Heart left ventricle (tissue), 16 donors: Measurements from ENCODE around the gene PTPN5. TPM values are rescaled to one million over a fixed set of nuclear protein-coding genes. Genes with fewer than 3 reads are reported as not detected.

Source experiments
- ATAC-seq, 4 donors: fragments of 200-7000 bp; cut with Tn5 transposase; one replicate each; pipeline ENCODE4 v1.9.1; 2020 to 2022; ENCODE audit warnings: moderate library complexity in 4 of 4, mild to moderate bottlenecking in 3 of 4, moderate number of reproducible peaks in 1 of 4
- DNase-seq, 5 donors: peaks; one replicate each; pipeline ENCODE4 v3.0.0-alpha.2; 2020
- H3K27ac ChIP-seq, 12 donors: fragments of 200-600 bp; sonication (generic) in 4 of 12; one replicate each; pipeline versions ENCODE4 v1.5.0 to v1.8.0; 2016 to 2022; ENCODE audit warnings: mild to moderate bottlenecking in 2 of 12
- H3K27me3 ChIP-seq, 9 donors: fragments of 200-600 bp; sonication (generic) in 2 of 9; one replicate each; pipeline versions ENCODE4 v1.5.1 to v1.8.0; 2016 to 2022; ENCODE audit warnings: mild to moderate bottlenecking in 3 of 9
- H3K36me3 ChIP-seq, 9 donors: fragments of 200-600 bp; sonication (generic) in 2 of 9; one replicate each; pipeline versions ENCODE4 v1.5.0 to v1.8.0; 2018 to 2022; ENCODE audit warnings: mild to moderate bottlenecking in 2 of 9
- H3K4me1 ChIP-seq, 12 donors: fragments of 200-600 bp; sonication (generic) in 4 of 12; one replicate each; pipeline versions ENCODE4 v1.5.0 to v1.8.0; 2016 to 2022; ENCODE audit warnings: mild to moderate bottlenecking in 3 of 12
- H3K4me3 ChIP-seq, 12 donors: fragments of 200-600 bp; sonication (generic) in 4 of 12; one replicate each; pipeline versions ENCODE4 v1.5.0 to v1.8.0; 2017 to 2022; ENCODE audit warnings: mild to moderate bottlenecking in 9 of 12, moderate library complexity in 4 of 12
- H3K9me3 ChIP-seq, 12 donors: fragments of 200-600 bp; sonication (generic) in 4 of 12; one replicate each; pipeline versions ENCODE4 v1.5.0 to v1.8.0; 2016 to 2022; ENCODE audit warnings: mild to moderate bottlenecking in 1 of 12
- CTCF ChIP-seq, 12 donors: fragments of 200-600 bp; sonication (generic) in 4 of 12; IDR thresholded peaks; one replicate each; pipeline versions ENCODE4 v1.5.0 to v1.8.0; 2018 to 2022; ENCODE audit warnings: antibody characterized with exemption in 12 of 12, mild to moderate bottlenecking in 5 of 12
- POLR2A ChIP-seq, 2 donors: fragments of 450-650 bp; IDR thresholded peaks; one replicate each; pipeline ENCODE4 v1.6.1; 2017; ENCODE audit warnings: antibody characterized with exemption in 2 of 2, mild to moderate bottlenecking in 2 of 2, moderate library complexity in 2 of 2
- WGBS, 4 donors: extraction: QIAGEN DNeasy Blood & Tissue Kit in 2 of 4; methylation state at CpG; one replicate each; pipeline versions ENCODE4 v1.1.5 to v1.1.7; 2013 to 2018; 5-methylcytosine and 5-hydroxymethylcytosine counted together
- intact Hi-C, 10 donors: fragments of 100-400 bp; cut with DNase I; formaldehyde crosslinking; loops; one replicate each; pipeline versions ENCODE4 v1.11.1 to v1.14.2; 2022
- polyA plus RNA-seq, 2 donors: library from polyadenylated mRNA; stranded (reverse); fragments of 200-250 nt; gene quantifications; one replicate each; pipeline ENCODE4 v1.2.3, GENCODE V29; 2013
- total RNA-seq, 9 donors: library from RNA; depleted of rRNA in 2 of 9; stranded (reverse); fragments of >200 nt in 2 of 9; fragmentation: NEBNext Ultra II Directional in 3 of 9; extraction: Animal tissue kit (Norgen Biotek cat#: 25700) in 3 of 9; gene quantifications; one replicate each; pipeline versions ENCODE4 v1.1.0 to v1.2.4, GENCODE V29; 2016 to 2023
- donor health status: ischemic (EF 13 %, LVEDD 7.1; RV severe dilation, severe dysfunction).
- donor health status: healthy with polysubstance abuse.
- donor health status: DM: no; HTN: yes; CAD: no.
- donor health status: DM: no; HTN: no; CAD: no.
- donor health status: ischemic (EF 25% LVEDD 6.9; RV normal size, moderate dysfunction).
- donor health status: ischemic (EF 25% LVEDD 5.7; RV mildly dilated, moderate dysfunction).
- donor health status: healthy.
- donor health status: DM: yes; HTN: yes; CAD: no.
- donor health status: ischemic (EF 35%, LVEDD 5.7; RV mildly dilated, moderate dysfunction).
- donor health status: nonischemic (EF 11% LVEDD 7.7; RV severe dilation, severe dysfunction).
- donor health status: DM: yes; HTN: yes; CAD: no.
- donor health status: PGD.
- donor health status: ischemic (EF 29% LVEDD 5.4; RV normal size, mild dysfunction).
- donor health status: nonischemic (EF 23%, LVEDD 6.1; RV moderate dilation, normal function).

The PTPN5 gene
- total and polyA plus RNA-seq, 11 donors: 2.3 to 18.5 (median 5.4) TPM

DNA sequence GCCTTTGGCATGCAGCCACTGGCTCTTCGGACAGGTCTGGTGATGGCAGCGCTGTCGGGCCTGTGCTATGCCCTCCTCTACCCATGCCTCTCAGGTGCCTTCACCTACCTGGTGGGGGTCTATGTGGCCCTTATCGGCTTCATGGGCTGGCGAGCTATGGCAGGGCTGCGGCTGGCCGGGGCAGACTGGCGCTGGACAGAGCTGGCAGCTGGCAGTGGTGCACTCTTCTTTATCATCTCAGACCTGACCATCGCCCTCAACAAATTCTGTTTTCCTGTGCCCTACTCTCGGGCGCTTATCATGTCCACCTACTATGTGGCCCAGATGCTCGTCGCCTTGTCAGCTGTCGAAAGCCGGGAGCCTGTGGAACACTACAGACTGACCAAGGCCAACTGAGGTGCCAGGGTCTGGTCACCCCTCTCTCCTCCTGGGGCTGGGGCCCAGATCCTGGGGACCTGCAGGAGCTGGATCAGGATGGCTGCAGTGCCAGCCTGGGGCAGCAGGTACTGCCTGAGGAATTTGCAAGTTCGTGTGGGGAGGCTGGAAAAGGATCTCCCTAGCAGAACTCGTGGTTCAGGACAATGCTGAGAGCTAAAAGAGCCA, 89.9 kb downstream of the PTPN5 start:
- intact Hi-C loops: loop anchor here in 2 of 10 donors (5.0 kb wide), 2 partner anchors 64 to 69 kb away; partner anchors contain the start of gene SPTY2D1 (in 1 of the 2)
- ATAC-seq (no peak), DNase-seq (no peak)
- WGBS, 4 donors: 92 to 94% (median 93%) methylated on average over 17 of the region's 17 CpGs
- H3K27ac ChIP-seq: no peak overlapping the region
- H3K27me3 ChIP-seq: no peaks in the 10 kb centered on the region
- peaks cover 7 to 67% (median 39%) of the 10 kb centered on the region in 12 donors for H3K4me1 ChIP-seq
- H3K36me3 ChIP-seq: peaks cover 0 to 19% (median 4%) of the 10 kb centered on the region in 9 donors
- TF ChIP-seq CTCF (IDR thresholded peaks at IDR 0.05) (no peak), POLR2A (IDR thresholded peaks at IDR 0.05) (no peak)
- no peak overlapping the region for H3K4me3 ChIP-seq
- no peaks in the 10 kb centered on the region for H3K9me3 ChIP-seq

DNA sequence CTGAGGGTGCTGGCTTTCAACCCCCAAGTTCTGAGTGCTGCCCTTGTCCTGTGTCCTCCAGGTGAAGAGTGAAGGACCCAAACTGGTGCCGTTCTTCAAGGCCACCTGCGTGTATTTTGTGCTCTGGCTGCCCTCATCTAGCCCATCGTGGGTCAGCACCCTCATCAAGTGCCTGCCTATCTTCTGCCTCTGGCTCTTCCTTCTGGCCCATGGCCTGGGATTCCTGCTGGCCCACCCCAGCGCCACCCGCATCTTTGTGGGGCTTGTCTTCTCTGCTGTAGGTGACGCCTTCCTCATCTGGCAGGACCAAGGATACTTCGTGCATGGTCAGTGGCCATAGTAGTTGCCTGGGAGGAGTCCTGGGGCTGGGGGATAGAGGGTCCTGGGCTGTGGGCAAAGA, 90.7 kb downstream of the PTPN5 start:
- WGBS, 4 donors: 95 to 98% (median 96%) methylated on average over 7 of the region's 7 CpGs
- peaks cover 0 to 19% (median 4%) of the 10 kb centered on the region in 9 donors for H3K36me3 ChIP-seq
- peak overlapping the region in 1 of 12 donors; percentile 5 for H3K27ac ChIP-seq
- no peak overlapping the region for H3K4me3 ChIP-seq
- intact Hi-C loops: loop anchor here in 2 of 10 donors (5.0 kb wide), 2 partner anchors 64 to 69 kb away; partner anchors contain the start of gene SPTY2D1 (in 1 of the 2)
- no peaks in the 10 kb centered on the region for H3K27me3 ChIP-seq
- ATAC-seq (no peak), DNase-seq (no peak)
- TF ChIP-seq CTCF (IDR thresholded peaks at IDR 0.05) (no peak), POLR2A (IDR thresholded peaks at IDR 0.05) (no peak)
- peaks cover 7 to 60% (median 38%) of the 10 kb centered on the region in 12 donors for H3K4me1 ChIP-seq
- no peaks in the 10 kb centered on the region for H3K9me3 ChIP-seq

- TF ChIP-seq CTCF (IDR thresholded peaks at IDR 0.05) (no peak), POLR2A (IDR thresholded peaks at IDR 0.05) (no peak)
- Histone ChIP-seq H3K27me3 (no peaks in the 10 kb centered on the region), H3K27ac (peak overlapping the region in 4 of 12 donors; percentile 5 to 90 (median 50)), H3K4me1 (peaks cover 4 to 55% (median 33%) of the 10 kb centered on the region in 12 donors), H3K4me3 (peak overlapping the region in 3 of 12 donors; percentile 23 to 95 (median 75)), H3K36me3 (peaks cover 0 to 19% (median 4%) of the 10 kb centered on the region in 9 donors), H3K9me3 (no peaks in the 10 kb centered on the region)
- intact Hi-C loops: loop anchor here in 2 of 10 donors (5.0 kb wide), 2 partner anchors 63 to 68 kb away; partner anchors contain the start of gene SPTY2D1 (in 1 of the 2)
- DNase-seq: no peak
- no peak for ATAC-seq
- WGBS, 4 donors: 54 to 88% (median 74%) methylated on average over 1 of the region's 1 CpG
These were observed 91.2 kb downstream of the PTPN5 start for GRCh38 chr11:18700375-18700774.

- peaks cover 0 to 19% (median 4%) of the 10 kb centered on the region in 9 donors for H3K36me3 ChIP-seq
- H3K27me3 ChIP-seq: no peaks in the 10 kb centered on the region
- ATAC-seq: peak; percentile 9 to 55 (median 28)
- no peaks in the 10 kb centered on the region for H3K9me3 ChIP-seq
- TF ChIP-seq POLR2A (IDR thresholded peaks at IDR 0.05) (no peak), CTCF (IDR thresholded peaks at IDR 0.05) (no peak)
- DNase-seq: peak in 3 of 5 donors; percentile 46 to 63 (median 48)
- peaks cover 0 to 49% (median 28%) of the 10 kb centered on the region in 12 donors for H3K4me1 ChIP-seq
- intact Hi-C loops: loop anchor here in 6 of 10 donors (1.0 to 5.0 kb wide), 7 partner anchors 63 to 378 kb away; partner anchors contain the start of genes SPTY2D1 (in 3 of the 6), UEVLD (in 2 of the 6), GTF2H1 (in 1 of the 6) and HPS5 (in 1 of the 6)
- 24 to 40% (median 36%) methylated on average over 3 of the region's 3 CpGs for WGBS, 4 donors
- peak overlapping the region in 10 of 12 donors; percentile 81 to 97 (median 88) for H3K27ac ChIP-seq
- peak overlapping the region in 10 of 12 donors; percentile 64 to 97 (median 85) for H3K4me3 ChIP-seq
These were observed 91.7 kb downstream of the PTPN5 start for GRCh38 chr11:18699848-18700261.
